ENCODE data around the gene MAL. TPM values are rescaled to one million over a fixed set of nuclear protein-coding genes. Genes with fewer than 3 reads are reported as not detected.
A peak's percentile ranks its signal among the peaks of the same experiment; 100 is the strongest.

MAL gene
- total RNA-seq, 1 experiment from 2014 or later = not detected

DNA sequence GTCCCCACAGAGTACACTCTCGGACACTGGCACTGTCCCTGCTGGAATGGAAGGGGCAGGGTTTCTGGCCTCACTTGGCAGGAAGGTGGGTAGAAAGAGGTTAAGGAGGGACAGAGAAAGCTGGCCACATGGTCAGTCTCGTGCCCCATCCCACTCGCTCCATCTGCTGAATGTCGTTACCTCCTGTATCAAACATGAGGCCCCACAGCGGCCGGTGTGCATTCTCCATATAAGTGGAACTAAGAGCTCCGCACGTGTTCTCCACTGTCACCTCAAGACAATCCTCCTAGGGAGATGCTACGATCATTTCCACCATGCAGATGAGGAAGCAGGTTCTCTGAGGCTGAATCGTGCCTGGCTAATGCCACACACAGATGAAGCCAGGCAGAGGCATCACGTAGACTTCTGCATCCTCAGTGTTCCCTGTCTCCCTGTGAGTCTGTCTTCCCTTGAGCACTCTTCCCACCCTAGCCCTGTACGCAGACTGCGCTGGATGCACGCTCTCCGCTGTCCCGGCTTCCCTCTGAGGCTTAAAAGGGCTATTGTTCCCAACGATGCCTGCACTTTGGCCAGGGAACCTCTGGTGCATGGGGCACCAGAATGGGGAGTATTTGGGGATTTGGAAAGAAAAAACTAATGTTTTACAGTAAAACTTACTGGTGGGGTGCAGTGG is 35.1 kb downstream of the MAL start:
- DNase-seq (ENCODE audit: low read depth) = no peak

DNA sequence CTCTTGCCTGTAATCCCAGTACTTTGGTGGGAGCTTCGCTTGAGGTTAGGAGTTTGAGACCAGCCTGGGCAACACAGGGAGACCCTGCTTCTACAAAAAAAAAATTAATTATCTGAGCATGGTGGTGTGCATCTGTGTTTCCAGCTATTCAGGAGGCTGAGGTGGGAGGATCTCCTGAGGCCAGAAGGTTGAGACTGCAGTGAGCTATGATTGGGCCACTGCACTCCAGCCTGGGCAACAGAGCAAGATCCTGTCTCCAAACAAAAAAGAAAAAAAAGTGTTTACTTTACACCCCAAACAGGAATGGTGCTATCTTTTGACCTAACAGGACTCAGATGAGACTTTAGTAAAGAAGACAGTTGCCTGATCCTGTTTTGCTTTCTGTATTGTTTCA is 35.6 kb downstream of the MAL start:
- no peak for DNase-seq (ENCODE audit: low read depth)

DNA sequence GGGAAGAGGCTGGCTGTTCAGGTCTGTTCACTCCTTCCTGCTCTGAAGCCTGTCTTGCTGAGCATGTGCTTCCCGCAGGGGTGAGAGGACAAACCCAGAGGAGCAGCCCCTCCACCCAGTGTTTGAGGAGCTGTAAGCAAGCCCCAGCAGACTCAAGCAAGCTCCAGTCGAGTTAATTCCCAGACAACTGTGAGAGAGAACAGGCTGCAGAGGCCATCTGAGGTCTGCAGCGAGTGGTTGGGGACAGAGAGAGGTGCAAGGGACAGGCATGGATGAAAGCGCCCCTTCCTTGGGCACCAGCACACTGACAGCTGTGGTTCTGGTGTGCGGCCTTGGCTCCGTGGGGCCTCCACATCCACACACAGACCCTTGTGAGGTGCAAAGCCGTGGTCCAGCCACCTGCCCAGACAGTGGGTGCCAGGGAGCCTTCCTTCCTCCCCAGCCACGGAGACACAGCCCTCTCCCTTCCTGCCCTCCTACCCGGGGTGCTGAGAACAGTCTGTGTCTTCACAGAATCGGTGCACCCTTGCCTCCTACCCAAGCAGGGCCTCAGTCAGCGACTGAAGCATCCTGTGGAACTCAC is 36.2 kb downstream of the MAL start:
- no peak for DNase-seq (ENCODE audit: low read depth)

DNA sequence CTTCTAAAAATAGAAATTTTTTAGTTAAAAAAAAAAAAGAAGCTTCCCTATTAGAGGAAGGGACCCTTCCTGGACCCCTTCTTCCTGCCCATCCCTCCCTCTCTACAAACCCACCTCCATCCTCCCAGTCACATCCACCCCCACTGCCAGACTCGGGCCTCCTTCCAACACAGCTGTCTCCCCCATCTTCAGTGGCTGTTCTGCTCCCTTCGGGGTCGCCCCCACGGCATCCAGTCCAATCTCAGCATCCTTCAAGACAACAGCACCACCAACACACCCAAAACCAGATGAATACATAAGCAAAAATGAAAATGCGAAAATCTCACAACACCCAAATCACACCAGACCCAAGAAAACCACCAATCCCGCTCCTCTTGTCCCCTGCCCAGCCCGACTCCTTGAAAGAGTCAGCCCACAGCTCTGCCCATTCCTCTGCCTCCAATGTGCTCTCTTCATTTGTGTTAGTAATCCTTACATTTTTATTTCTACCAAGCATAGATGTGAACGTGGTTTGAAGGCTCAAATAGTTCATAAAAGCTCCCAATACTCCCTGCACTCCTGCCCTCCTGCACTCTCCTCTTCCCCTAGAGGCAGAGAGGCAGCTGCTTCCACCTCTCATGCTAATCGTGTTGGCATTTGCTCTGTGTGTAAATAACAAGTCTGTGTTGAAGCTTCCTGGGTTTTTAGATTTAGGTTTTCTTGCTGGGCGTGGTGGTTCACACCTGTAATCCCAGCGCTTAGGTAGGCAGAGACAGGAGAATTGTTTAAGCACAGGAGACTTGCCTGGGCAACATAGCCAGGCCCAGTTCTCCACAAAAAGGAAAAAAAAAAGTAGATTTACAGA is 37.0 kb downstream of the MAL start:
- DNase-seq (ENCODE audit: low read depth) = no peak

DNA sequence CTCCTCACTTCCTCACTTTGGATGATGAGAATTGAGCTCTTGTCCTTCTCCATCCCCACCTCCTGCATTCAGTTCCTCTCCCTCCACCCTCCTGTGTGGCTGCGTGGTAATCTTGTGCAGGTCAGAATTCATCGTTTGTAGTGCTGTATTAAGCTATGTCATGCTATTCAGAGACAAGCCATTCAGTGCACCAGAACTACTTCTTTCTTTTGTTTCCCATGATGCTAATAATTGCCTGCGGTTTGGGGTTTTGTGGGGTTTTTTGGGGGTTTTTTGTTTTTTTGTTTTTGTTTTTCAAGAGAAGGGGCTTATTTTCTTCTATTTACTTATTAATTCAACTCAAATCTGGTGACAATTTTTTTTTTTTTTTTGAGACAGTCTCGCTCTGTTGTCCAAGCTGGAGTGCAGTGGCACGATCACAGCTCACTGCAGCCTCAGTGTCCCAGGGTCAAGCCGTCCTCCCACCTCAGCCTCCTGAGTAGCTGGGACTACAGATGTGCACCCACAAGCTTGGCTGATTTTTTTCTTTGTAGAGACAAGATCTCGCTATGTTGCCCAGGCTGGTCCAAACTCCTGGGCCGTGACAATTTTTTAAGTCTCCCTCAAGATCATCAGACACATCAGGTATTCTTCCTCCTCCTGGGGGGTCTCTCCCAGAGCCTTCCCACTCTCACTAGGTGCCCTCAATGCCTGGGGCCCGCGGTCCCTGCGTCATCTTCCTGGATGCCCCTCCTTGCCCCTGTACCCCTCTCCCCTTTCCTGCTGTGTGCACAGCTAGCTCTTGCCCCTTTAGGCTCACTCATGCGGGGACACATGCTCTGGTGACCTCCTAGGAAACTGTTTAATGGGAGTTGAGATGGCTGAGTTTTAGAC is 37.8 kb downstream of the MAL start:
- DNase-seq (ENCODE audit: low read depth) = no peak

DNA sequence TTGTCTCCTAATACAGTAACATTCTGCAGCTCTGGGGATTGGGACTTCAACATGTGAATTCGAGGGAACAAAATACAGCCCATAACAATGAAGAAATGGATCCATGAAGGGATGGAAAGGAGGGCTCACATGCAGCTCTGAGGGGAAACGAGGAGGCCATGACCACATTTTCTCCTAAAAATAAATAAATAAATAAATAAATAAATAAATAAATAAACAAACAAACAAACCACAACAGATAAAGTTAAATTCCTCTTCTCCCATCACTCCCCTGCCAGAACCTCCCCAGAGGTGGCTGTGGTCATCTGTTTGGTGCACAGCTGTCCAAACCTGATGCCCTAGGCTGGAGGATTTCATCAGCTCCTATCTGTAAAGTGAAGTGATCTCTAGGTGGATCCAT is 42.7 kb downstream of the MAL start:
- no peak for DNase-seq (ENCODE audit: low read depth)

DNA sequence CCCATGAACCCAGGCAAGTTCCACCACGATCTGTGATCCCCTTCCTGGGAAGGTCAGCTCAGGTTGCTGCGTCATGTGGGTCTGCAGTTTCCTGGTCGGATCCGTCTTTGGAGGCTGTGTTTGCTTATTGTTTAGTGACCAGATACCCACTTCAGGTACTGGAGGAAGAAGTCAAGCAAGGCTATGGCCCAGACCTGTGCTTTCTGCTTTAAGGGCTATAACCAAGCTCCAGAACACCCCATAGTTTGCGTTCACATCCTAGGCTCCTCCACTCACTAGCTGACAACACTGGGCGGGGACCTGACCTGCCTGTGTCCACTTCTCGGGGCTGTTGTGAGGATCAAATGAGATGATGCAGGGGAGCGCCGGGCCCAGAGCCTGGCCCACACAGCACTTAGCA is 44.0 kb downstream of the MAL start:
- DNase-seq (ENCODE audit: low read depth) = no peak

DNA sequence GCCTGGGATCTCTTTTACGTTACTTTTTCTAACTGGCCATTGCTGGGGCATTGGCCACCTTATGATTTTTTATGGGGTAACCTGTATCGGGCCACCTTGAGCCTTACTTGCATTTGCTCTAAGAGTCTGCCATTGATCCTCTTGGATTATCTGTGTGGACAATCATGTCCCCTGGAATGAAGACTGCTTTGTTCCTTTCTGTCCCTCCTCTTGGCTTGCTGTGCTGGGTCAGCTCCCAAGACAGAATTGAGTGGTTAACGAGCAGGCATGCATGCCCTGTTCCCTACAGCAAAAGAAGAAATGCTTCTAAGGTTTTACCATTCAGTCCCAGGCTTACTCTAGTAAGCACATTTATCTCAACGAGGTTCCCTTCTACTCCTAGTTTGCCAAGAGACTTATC is 46.3 kb downstream of the MAL start:
- DNase-seq (ENCODE audit: low read depth) = no peak

DNA sequence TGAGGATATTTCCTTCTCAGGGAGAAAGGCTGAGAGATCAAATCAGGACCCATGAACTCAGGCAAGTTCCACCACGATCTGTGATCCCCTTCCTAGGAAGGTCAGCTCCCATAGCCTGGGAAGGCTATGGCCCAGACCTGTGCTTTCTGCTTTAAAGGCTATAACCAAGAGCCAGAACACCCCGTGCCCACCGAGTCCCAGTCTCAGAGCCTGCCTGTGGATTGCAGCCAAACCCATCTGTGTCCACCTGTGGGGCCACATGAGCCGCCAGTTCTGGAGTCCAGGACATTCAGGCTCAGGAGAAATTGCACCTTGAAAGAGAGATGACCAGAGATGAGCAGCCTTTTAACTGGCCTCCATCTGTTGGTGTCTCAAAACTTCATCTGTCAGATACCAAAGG is 46.9 kb downstream of the MAL start:
- DNase-seq (ENCODE audit: low read depth) = no peak

DNA sequence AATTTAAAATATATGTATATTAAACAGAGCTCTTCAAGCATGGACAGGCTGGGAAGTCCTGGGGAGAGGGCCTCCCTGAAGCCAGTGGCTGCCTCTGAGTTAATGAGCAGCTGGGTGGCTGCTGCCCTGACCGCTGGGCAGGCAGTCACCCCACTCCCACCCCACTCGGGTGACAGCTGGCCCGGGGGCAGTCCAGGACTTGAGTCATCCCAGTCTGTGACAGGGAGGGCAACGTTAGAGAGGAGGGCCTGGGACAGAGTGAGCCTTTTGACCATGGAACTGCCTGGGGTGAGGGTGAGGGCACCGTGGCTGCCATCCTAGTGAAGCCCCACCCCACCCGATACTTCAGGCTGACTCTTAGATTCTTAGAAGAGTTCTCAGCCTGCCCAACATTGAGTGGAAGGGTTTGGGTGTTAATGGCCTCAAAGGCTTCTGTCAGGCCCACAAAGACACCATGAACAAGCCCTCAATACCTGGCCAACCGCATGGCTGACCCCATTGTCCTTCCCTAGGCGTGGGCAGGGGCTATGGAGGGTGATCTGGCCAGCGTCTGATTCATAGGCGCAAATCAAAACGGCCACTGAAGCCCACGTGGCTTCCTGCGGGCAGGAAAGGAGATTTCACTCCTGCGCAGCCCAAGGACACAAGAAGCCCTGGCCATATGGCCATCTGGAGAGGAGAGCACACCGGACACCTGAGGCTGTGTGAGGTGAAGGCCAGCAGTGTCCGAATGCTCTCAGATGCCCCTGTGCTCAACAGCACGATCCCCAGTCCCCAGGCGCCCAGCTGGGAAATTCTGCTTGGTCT is 48.6 kb downstream of the MAL start:
- DNase-seq (ENCODE audit: low read depth) = no peak

DNA sequence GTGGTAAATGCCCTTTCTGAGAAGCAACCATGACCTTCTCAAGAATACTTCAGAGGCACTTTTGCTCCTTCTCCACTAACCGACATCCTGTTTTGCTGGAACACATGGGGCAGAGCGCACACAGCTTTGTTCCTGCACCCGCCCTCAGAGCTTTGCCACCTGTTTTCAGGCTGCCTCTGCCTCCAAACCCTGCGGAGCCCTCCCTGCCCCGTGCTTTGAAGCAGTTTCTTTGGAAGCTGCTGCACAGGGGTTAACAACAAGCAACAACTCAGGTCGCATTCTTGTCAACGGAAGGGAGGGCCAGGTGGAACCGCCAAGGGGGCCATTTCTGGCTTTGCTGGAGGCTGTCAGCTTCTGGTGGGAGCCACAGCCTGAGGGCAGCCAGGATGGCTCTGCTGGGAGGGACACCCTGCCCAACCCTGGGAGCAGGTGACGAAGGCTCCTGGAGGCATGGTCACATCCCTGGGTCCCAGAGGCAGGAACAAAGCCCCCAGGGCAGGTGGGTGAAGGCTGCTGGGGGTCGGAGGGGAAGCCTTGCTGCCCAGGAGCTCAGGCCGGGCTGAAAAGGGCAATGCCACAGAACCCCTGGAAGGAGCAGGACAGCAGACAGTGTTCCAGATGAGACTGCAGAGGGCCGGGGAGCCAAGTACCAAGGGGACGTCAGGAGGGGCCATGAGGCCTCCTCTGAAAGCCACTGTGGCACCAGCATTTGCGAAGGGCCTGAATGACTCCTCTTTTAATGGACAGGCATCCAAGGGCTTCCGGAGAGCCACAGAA is 49.3 kb downstream of the MAL start:
- DNase-seq (ENCODE audit: low read depth) = no peak

DNA sequence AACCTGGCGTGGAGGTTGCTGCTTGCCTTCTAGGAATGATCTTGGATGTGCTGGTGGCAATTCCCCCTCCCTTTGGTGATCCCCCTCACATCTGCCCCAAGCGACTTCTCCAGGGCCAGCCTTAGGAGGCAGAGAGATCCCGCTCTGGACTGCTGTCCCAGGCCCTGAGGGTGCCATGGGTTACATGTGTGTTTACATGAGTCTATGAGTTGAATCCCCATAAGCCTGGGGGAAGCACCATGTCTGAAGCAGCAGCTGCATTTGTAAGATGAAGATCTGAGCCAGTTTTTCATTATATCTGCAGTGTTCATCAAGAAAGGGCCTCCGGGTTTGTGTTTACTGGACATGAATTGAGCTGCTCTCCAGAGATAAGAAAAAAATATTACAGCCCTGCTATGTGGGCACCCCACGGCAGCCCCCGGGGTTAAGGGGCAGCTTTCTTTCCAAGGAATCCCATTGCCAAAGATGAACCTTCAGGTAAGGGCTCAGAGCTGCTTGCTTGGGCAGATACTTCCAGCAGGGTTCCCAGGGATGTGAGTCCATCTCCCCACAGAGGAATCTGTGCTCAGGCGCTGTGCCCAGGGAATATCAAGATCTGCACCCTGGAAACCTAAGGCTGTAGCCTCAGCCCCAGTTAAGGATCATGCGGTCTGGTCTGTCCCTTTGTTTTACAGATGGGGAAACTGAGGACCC is 50.1 kb downstream of the MAL start:
- DNase-seq (ENCODE audit: low read depth) = no peak

DNA sequence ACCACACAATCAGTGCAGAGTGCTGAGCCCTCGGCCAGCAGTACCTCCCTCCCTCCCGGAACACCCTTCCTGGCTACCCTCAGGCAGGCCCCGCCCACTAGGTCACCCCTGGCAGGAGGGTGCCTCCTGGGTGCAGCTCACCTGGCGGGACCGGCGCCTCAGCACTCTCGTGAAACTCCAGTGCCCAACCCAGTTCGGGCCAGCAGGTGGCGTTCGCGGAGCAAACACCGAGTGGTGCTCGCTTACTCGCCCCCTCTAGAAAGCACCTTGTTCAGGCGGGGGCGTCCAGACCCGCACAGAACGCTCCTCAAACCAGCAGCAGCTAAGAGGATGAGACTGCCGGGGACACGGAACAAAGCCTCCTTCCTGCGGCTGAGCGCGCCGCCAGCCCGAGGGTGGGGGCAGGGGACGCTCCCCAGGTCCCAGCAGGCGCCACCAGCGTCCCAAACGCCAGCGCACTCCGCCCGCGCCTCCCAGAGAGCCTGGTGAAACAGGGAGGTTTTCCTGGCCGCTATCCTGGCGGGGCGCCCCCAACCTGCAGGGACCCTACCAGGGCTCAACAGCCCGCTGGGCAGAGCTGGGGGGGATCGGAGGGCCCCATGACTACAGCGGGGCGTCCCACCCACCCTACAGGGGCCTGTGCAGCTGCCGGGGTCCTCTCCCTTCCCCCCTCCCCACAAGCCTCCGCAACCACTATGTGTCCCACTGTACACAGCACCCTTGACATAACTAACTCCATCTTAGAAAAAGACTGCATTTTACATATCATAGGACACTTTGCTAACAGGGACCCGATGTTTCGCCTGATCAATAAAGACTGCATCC is 51.4 kb downstream of the MAL start:
- DNase-seq (ENCODE audit: low read depth) = peak; percentile 39

DNA sequence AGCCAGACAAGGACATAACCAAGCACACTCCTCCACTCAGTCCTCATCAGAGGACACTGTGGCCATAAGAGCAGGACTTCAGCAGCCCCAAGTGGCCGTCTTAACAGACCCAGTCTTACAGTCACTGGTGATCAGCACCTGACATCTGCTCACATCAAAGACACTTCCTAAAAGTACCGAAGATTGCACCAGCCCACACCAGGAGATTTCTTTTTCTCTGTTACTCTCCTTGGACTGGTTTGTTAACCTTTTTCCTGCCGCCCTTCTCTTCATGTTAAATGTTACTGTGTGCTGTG is 52.0 kb downstream of the MAL start:
- DNase-seq (ENCODE audit: low read depth) = no peak

DNA sequence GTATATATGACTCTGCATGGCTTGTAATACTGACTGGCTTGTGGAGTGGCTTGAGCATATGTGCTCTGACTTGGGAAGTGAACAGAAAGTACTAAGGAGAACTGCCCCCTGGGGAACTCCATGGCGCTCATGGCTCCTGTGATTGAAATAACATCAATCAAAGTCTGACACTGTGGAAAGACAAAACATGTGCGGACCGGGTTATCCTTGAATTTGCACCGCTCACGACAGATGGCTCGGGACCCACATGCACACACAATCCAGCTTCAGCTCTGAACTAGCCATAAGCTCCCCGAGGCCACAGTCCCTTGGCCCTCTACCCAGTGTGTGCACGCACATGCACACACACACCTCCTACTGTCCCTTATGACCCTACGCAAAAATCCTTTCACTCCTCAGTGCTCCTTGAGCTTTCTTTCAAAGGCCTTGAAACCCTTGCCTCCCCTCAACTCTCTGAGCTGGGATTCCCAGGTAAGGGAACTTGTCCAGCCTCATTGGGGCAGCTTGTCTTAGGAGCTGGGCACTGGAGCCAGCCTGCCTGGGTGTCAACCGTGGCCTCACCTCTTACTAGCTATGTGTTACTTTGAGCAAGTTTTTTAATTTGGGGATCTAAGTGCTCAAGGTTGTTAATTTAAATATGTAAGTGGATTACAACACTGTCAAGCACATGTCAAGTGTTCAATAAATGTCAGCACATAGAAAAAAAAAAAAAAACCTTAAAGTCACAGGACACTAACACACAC is 52.5 kb downstream of the MAL start:
- DNase-seq (ENCODE audit: low read depth) = no peak

DNA sequence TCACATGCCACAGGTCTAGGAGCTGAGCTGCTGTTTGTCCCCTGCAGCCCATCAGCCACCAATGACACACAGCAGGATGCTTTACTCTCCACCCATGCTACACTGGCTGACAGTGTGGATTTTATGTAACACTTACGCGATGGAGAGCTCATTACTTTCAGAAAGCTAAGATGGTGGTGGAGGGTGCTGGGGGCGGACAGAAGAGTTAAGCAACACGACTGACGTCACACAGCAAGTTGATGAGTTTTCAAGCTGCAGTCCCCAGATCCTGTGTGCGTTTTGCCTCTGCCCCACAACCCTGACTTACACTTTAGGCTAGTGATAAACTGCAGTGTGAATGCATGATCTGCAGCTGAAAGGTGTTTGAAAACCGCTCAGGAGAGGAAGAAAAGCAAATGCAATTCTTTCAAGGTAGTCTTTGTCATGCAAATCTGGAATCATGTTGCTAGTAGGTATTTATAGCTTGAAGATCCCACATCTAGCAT is 53.7 kb downstream of the MAL start:
- DNase-seq (ENCODE audit: low read depth) = no peak

DNA sequence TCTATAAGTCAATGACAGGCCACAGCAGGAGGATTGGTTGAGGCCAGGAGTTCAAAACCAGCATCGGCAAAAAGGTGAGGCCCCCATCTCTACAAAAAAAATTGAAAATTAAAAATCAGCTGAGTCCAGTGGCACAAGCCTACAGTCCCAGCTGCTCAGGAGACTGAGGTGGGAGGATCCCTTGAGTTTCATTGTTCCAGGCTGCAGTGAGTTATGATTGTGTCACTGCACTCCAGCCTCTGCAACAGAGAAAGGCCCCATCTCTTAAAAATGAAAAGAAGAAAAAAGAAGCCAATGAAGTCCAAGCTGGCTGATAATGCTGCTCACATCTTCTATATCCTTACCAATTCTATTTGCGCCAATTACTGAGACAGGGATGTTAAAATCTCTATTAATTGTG is 57.0 kb downstream of the MAL start:
- DNase-seq (ENCODE audit: low read depth) = no peak

DNA sequence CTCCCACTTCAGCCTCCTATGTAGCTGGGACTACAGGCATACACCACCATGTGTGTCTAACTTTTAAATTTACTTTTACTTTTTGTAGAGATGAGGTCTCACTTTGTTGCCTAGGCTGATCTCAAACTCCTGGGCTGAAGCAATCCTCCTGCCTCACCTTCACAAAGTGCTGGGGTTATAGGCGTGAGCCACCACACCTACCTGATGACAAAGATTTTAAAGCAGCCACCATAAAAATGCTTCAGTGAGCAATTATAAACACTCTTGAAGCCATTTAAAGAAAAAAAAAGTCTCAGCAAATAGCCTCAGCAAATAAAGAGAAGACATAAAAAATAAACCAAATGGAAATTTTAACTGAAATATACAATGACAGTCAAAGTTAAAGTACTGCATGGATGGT is 60.5 kb downstream of the MAL start:
- no peak for DNase-seq (ENCODE audit: low read depth)

All from HT1080 (cell line).